Inflammatory macrophage (primary cell): Measurements from ENCODE around the gene MYOM1.

Source experiments
- DNase-seq, 2 donors: peaks; one replicate each; pipeline ENCODE4 v3.0.0-alpha.2; 2020 to 2022

MYOM1 gene

GRCh38 chr18:3184275-3184963 is 35.3 kb downstream of the MYOM1 start:
- no peak for DNase-seq

DNA sequence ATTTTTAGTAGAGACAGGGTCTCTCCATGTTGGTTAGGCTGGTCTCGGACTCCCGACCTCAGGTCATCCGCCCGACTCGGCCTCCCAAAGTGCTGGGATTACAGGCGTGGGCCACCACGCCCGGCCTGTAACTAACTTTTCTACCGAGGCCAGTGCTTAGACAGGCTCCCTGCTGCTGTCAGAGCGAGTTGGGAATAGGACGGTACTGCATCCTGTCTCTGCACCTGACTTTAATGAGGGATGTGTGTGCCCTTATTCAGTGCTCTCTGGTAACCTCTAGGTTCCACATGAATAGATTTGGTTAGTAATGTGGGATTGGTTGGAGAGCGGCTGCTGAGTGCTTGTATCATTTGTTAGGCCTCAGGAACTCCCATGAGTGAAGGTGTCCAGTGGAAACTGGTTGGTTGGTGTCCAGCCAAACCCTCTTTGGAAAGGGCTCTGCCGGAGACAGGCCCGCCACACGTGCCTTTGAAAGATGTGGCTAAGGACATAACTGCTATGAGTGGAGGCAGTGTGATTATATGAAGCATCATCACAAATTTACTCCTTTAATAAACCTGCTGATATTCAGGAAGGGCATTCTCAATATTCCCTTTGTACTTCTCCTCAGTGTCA is 36.6 kb downstream of the MYOM1 start:
- DNase-seq = no peak

GRCh38 chr18:3180325-3180724 is 39.4 kb downstream of the MYOM1 start:
- no peak for DNase-seq

DNA sequence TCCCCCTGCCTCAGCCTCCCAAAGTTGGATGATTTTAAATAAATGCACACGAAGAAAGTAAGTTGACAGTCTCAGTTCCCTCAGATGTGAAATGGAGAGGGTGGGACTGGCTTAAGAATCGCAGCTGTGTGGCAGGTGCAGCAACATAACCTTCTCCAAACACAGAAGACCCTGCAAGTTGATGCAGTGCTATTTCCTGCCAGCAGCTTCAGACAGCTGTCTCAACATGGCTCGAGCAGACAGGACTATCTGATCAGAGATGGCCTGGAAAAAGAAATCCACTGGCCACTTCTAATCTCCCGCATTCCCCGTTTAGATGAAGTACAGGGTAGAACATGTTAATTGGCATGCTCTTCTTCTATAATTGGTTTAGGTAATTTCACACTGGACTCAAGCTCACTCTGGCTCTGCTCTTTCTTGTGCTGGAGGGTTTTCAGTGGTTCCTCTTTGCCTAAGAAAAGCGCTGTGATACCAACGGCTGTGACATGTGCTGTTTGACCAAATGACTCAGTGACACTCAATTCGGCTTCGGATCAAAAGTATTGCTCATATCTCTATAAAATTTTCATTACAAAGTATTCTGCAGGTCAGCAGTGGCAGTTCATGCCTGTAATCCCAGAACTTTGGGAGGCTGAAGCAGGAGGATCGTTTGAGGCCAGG is 40.2 kb downstream of the MYOM1 start:
- DNase-seq = peak; percentile 20 to 65

GRCh38 chr18:3177902-3178687 is 41.7 kb downstream of the MYOM1 start:
- peak; percentile 98 for DNase-seq

DNA sequence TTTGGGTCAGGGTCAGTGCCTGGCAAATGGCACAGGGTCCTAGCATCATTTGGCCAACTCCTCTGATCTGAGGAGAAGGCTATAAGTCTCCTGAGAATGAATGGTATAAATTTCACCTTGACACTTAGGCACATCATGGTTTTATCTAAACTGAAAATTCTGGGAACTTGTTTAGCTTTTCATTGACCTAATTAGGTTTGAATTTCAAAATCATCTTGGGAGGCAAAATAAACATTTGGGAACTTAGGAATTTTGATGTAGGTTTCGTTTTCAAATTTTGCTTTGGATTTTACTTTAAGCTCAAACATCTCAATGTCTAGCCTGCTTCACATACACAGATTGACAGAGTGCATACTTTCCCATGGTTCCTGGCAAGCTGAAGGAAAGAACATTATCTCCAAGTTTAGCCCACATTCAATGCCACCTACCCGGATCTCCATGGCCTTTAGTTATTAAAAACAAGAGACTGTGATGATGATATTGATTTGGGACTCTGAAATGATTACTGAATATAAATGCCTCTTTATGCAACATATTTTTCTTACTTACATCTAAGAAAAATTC is 44.5 kb downstream of the MYOM1 start:
- DNase-seq = no peak

- DNase-seq = peak in 1 of 2 donors; percentile 31
Observed at GRCh38 chr18:3172097-3172496, 47.7 kb downstream of the MYOM1 start.

- peak in 1 of 2 donors; percentile 8 for DNase-seq
Observed at GRCh38 chr18:3171631-3172030, 48.1 kb downstream of the MYOM1 start.

DNA sequence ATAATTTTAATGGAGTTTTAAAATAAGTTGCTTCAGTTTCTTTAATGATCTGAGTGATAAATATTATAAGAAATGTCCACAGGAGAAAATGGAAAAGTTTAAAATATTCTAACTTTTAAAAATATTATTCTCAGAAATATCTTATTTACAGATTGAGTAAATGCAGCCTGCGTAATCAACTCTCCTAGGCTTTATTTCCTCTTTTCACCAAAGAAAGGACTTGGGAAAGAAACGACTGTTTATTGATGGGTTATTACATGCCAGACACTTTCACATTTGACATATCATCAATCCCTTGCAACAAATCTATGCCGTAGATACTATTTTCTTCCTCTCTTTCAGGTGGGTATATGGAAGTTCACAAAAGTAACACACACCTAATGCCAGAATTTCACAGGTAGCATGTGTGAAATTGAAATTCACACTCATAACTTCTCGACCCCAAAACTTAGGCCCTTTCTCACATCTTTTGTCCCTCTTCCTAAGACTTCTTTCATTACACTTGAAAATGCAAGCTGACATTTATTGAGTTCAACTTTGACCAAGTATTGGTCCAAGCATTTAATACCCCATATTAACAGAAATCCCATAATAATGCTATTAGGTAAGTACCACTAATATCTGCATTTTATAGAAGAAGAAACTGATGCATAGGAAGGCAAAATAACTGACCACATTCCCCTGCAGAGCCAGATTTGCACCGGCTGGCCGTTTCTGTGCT is 49.2 kb downstream of the MYOM1 start:
- DNase-seq = peak; percentile 37 to 67

DNA sequence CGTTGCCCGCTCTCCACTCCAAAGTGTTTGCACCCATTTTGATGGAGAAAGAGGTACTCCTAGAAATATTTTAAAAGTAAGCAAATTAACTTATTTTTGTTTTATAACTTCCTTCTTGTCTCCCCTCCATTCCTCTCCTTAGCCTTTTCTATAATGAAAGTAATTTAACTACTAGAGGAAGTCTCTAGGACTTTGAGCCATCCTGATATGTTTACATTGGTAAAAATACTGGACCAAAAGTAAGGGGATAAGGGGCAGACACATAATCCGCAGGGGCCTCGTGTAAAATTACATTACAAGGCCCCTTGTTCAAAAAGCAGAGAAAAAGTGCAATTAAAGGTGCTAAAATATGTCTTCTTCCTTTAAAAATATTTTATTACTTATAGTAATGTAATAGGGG is 55.4 kb downstream of the MYOM1 start:
- DNase-seq = no peak

DNA sequence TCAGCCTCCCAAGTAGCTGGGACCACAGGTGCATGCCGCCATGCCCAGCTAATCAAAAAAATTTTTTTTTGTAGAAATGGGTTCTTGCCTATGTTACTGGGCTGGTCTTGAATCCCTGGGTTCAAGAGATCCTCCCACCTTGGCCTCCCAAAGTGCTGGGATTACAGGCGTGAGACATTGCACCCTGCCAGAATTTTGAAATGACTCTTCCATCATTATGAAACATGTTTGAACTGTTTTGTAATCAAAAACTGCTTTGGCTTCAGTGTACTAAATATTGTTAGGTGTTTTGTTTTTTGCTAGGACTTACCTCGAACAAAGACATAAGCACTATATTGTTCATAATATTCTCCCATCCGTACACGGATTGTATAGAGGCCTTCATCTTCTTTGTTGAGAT is 55.8 kb downstream of the MYOM1 start:
- peak in 1 of 2 donors; percentile 34 for DNase-seq

DNA sequence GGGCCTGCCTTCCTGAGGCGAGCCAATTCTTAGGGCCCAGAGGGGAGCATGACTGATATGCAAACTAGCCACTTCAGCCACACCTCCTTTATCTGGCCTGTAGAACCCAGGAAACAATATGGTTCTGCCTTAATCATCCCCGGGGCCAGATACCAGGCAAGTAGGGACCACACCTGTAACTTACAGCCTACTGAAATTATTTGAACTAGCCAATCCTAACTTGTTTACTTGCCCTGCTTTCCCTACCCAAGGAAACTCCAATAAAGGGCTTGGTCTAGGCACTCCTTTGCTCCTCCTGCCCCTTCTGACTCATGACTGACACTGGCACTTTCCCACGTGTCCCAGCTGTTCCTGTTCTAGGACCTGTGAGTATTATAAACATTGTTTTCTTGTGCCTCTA is 57.6 kb downstream of the MYOM1 start:
- no peak for DNase-seq

DNA sequence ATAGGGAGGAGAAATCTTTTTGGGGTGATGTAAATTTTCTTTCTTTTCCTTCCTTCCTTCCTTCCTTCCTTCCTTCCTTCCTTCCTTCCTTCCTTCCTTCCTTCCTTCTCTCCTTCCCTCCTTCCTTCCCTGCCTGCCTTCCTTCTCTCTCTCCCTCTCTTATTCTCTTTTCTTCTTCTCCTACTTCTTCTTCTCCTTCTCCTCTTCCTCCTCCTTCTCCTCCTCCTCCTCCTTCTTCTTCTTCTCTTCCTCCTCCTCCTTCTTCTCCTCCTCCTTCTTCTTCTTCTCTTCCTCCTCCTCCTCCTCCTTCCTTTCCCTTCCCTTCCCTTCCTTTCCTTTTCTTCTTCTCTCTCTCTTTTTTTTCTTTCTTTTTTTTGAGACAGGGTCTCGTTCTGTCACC is 59.9 kb downstream of the MYOM1 start:
- no peak for DNase-seq

GRCh38 chr18:3157606-3158005 is 62.2 kb downstream of the MYOM1 start:
- no peak for DNase-seq

- DNase-seq = no peak
Observed at GRCh38 chr18:3157086-3157485, 62.7 kb downstream of the MYOM1 start.

DNA sequence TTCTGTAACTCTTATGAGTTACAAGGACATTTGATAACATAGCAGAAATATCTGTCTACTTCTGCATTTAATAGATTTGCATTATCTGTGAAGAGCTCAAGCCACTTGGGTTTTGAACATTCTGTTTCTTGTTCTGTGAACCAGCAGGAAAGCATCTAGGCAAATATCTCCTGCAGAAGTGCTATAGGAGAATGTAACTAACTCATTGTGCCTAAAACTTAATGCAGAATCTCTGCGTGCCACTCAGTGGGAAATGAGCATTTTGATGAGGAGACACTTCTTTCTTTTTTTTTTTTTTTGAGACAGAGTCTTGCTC is 63.5 kb downstream of the MYOM1 start:
- DNase-seq = no peak

GRCh38 chr18:3154214-3154613 is 65.6 kb downstream of the MYOM1 start:
- DNase-seq = no peak

- no peak for DNase-seq
Observed at GRCh38 chr18:3153107-3153704, 66.6 kb downstream of the MYOM1 start.

GRCh38 chr18:3152294-3152693 is 67.5 kb downstream of the MYOM1 start:
- DNase-seq = no peak

- peak; percentile 39 to 60 for DNase-seq
Observed at GRCh38 chr18:3151399-3152264, 68.1 kb downstream of the MYOM1 start.

- DNase-seq = no peak
Observed at GRCh38 chr18:3150688-3151087, 69.1 kb downstream of the MYOM1 start.
